Measurements from ENCODE around the gene MRPS18C.

MRPS18C gene

DNA sequence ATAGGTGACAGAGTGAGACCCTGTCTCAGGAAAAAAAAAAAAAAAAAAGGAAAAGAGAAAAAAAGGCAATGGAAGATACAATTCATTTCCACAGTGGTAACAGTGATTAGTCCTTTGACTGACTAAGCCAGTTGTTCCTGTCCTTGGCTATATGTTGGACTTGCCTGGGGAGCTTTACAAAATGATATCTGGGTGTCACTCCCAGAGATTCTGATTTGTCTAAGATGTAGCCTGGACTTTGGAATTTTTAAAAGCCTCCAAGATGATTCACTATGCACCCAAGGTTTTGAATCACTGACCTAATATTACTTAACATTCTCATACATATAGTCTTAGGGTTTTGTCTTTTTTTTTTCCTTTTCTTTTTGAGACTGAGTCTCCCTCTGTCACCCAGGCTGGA is 17.1 kb upstream of the MRPS18C start:
- no peak for DNase-seq (ENCODE audit: low read depth)
- H3K4me3 ChIP-seq (ENCODE audit: low read depth, low read length), result no peak overlapping the region
- TF ChIP-seq, protein P1, sequence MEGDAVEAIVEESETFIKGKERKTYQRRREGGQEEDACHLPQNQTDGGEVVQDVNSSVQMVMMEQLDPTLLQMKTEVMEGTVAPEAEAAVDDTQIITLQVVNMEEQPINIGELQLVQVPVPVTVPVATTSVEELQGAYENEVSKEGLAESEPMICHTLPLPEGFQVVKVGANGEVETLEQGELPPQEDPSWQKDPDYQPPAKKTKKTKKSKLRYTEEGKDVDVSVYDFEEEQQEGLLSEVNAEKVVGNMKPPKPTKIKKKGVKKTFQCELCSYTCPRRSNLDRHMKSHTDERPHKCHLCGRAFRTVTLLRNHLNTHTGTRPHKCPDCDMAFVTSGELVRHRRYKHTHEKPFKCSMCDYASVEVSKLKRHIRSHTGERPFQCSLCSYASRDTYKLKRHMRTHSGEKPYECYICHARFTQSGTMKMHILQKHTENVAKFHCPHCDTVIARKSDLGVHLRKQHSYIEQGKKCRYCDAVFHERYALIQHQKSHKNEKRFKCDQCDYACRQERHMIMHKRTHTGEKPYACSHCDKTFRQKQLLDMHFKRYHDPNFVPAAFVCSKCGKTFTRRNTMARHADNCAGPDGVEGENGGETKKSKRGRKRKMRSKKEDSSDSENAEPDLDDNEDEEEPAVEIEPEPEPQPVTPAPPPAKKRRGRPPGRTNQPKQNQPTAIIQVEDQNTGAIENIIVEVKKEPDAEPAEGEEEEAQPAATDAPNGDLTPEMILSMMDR (conservative IDR thresholded peaks at IDR 0.05; ENCODE audit: low read depth, low read length), result no peak

DNA sequence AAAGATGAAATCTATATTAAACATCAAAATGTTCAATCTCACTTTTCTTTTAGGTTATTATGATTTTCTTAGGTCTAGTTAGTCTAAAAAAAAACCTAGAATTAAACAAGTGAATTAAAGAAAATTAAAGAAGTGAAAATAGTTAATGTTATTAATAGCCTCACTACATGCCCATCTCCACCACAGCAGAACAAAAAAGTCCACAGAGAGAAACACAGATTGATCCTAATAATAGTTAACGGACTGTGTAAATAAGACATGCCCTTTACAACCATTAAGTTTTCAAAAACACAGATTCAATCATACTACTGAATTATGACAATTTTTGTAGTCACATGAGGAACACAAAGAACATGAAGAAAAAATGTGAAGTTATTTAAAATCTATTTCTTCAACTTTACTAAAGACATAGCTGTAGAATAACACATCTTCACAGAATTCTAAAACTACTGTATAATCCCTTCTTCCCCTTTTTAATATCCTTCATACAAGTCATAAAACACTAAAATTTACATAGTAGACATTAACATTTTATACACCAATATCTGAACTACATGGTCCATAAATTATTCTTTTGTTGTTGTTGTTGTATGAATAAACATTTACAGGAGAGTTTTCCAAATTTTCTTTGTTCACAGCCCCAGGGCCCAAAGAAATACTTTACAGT is 15.6 kb upstream of the MRPS18C start:
- H3K4me3 ChIP-seq (ENCODE audit: low read depth, low read length), result no peak overlapping the region
- DNase-seq (ENCODE audit: low read depth), result no peak
- TF ChIP-seq, protein P1 (conservative IDR thresholded peaks at IDR 0.05; ENCODE audit: low read depth, low read length), result no peak

DNA sequence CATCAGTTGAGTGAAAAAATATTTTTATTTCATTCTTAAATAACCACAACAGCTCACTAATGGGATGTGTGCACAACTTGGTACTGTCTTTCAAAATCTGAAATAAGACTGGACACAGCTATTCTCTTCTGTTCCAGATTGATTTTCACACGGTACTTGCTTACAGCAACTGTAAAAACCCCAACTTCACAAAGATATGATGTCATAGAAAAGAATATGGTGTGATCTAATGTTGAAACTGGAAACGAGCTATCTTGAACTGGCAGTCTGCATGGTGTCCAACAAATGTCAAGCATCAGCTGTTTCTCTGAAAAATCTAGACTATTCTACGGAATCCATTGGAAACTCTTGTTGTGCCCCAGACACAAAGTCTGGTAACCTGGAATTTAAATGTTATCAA is 15.0 kb upstream of the MRPS18C start:
- no peak overlapping the region for H3K4me3 ChIP-seq (ENCODE audit: low read depth, low read length)
- TF ChIP-seq, protein P1 (conservative IDR thresholded peaks at IDR 0.05; ENCODE audit: low read depth, low read length), result no peak
- no peak for DNase-seq (ENCODE audit: low read depth)

DNA sequence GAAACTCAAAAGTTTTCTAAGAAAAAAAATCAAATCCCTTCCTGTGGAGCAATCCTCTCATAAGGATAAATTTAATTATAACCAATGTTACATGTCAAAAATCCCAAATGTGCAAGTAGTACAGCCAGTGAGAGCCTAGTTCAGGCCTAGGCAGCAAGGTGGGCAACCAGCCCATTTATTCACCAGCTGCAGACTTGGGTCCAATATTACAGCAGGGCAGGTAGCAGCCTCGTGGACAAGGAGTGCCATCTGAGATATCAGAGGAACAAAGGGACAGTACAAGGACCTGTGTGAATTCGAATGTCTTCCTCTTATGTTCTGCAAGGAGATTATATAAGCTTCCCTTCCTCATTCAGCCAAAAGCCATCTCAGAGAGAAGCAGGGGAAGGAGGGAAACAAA is 6.8 kb upstream of the MRPS18C start:
- no peak for DNase-seq (ENCODE audit: low read depth)
- TF ChIP-seq, protein P1 (conservative IDR thresholded peaks at IDR 0.05; ENCODE audit: low read depth, low read length), result no peak
- H3K4me3 ChIP-seq (ENCODE audit: low read depth, low read length), result no peak overlapping the region

DNA sequence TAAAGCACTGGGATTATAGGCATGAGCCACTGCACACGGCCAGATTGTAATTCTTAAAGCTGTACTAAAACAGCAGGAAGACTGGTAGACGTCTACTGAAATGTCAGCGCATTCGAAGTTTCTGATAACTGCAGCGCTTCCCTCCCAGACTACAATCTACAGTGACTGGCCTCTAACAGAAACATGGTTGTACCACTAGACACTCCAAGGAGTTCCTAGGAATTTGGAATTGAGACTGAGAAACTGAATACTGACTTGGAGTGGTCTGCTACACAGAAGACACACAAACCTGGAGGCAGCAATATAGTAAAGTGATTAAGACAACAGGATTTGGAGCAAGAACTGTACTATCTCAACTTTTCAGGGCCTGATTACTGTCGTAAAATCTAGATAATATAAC is 1.2 kb upstream of the MRPS18C start:
- H3K4me3 ChIP-seq (ENCODE audit: low read depth, low read length), result peak overlapping the region; percentile 78
- peak; percentile 36 for DNase-seq (ENCODE audit: low read depth)

DNA sequence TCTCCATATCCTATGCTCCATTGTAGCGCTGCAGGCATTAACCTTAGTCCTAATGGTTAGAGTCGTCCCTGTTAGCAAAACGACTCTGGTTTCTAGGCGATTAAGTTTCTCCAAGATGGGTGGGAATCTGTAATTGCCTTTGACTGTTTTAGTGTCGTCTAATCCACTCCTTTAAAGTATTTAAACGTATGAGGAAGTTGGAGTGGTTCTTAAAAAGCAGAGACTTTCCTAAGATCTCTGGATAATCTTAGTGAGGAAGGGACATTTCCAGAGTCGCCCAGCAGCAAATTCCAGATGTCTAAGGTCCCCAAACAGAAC is 285 bp downstream of the MRPS18C start:
- TF ChIP-seq, protein P1 (conservative IDR thresholded peaks at IDR 0.05; ENCODE audit: low read depth, low read length), result no peak
- no peak for DNase-seq (ENCODE audit: low read depth)
- peak overlapping the region; percentile 78 for H3K4me3 ChIP-seq (ENCODE audit: low read depth, low read length)

More for the DNA sequence above, 1.2 kb upstream of the MRPS18C start:
- TF ChIP-seq, protein P1 (conservative IDR thresholded peaks at IDR 0.05; ENCODE audit: low read depth, low read length), result no peak

DNA sequence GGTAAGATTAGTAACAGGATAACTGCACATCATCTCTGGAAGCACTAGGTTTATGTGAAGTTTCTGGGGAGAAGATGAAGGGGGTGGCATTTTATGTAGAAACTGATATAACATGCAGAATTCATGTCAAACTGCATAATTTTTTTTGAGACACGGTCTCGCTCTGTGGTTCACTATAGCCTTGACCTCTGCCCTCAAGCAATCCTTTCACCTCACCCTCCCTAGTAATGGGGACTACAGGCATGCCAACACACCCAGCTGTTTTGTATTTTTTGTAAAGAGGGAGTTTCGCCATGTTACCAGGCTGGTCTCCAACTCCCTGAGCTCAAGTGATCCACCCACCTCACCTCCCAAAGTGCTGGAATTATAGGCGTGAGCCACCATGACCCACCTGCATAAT is 17.6 kb downstream of the MRPS18C start:
- TF ChIP-seq, protein P1 (conservative IDR thresholded peaks at IDR 0.05; ENCODE audit: low read depth, low read length), result no peak
- DNase-seq (ENCODE audit: low read depth), result no peak
- H3K4me3 ChIP-seq (ENCODE audit: low read depth, low read length), result no peak overlapping the region
